GM10266 (cell line): Measurements from ENCODE around the gene EMILIN3.

ENCODE experiments used
- DNase-seq: peaks from one replicate; pipeline ENCODE4 v3.0.0; 2012; ENCODE audit errors: extremely low spot score
- CTCF ChIP-seq: IDR thresholded peaks from 2 replicates; pipeline ENCODE4 v1.5.1; 2012; ENCODE audit warnings: mild to moderate bottlenecking, low read depth; ENCODE audit not compliant: control insufficient read depth, insufficient read depth; ENCODE audit errors: missing control alignments

Gene EMILIN3

GRCh38 chr20:41394931-41395666, 28.5 kb upstream of the EMILIN3 start:
- DNase-seq, result no peak
- TF ChIP-seq CTCF, result no peak

GRCh38 chr20:41394081-41394480, 27.5 kb upstream of the EMILIN3 start:
- no peak for TF ChIP-seq CTCF
- no peak for DNase-seq

GRCh38 chr20:41393705-41394066, 27.1 kb upstream of the EMILIN3 start:
- TF ChIP-seq CTCF, result no peak
- no peak for DNase-seq

GRCh38 chr20:41392871-41393704, 26.5 kb upstream of the EMILIN3 start:
- no peak for DNase-seq
- no peak for TF ChIP-seq CTCF

- no peak for TF ChIP-seq CTCF
- no peak for DNase-seq
Measured at GRCh38 chr20:41392295-41392694, 25.7 kb upstream of the EMILIN3 start.

- no peak for TF ChIP-seq CTCF
- no peak for DNase-seq
Measured at GRCh38 chr20:41391587-41392001, 25.0 kb upstream of the EMILIN3 start.

GRCh38 chr20:41390889-41391288, 24.3 kb upstream of the EMILIN3 start:
- no peak for DNase-seq
- TF ChIP-seq CTCF, result no peak
